IMR-90 (cell line): ENCODE data around the gene SLC44A5. TPM values are rescaled to one million over a fixed set of nuclear protein-coding genes. Genes with fewer than 3 reads are reported as not detected.

ENCODE experiments used
- ATAC-seq: fragments of 200-7000 bp; cut with Tn5 transposase; 2 replicates; pipeline ENCODE4 v1.9.1; 2020; ENCODE audit warnings: low read depth, mild to moderate bottlenecking, moderate library complexity
- BruUV-seq: library from RNA; stranded (reverse); fragments of 400-500 nt; replicated peaks from 2 replicates; lab custom pipeline; 2021; lab: Mats Ljungman, UMichigan
- CTCF ChIA-PET: fragments of 300-600 bp; formaldehyde crosslinking; extraction: SDS; loops from one replicate; lab custom pipeline; 2021; ENCODE audit warnings: antibody characterized with exemption; lab: Yijun Ruan, JAX
- POLR2A ChIA-PET: fragments of 300-600 bp; sonication (Branson Sonifier 250); formaldehyde crosslinking; loops from one replicate; lab custom pipeline; 2022; ENCODE audit warnings: antibody characterized with exemption; ENCODE audit not compliant: unreplicated experiment; lab: Charles Lee
- DNase-seq: peaks from one replicate; pipeline ENCODE4 v3.0.0; 2013
- H2AFZ ChIP-seq: replicated peaks from 2 replicates; pipeline ENCODE3; 2013; ENCODE audit warnings: low read length, mild to moderate bottlenecking; ENCODE audit not compliant: poor library complexity
- H2AK5ac ChIP-seq: 2 replicates; pipeline ENCODE4 v1.6.1; 2013; ENCODE audit warnings: low read depth, low read length, inconsistent platforms
- H2AK9ac ChIP-seq: replicated peaks from 2 replicates; pipeline ENCODE3; 2013; ENCODE audit warnings: mild to moderate bottlenecking, low read depth, low read length, moderate library complexity; ENCODE audit not compliant: poor library complexity
- H2BK120ac ChIP-seq: 2 replicates; pipeline ENCODE4 v1.6.1; 2013; ENCODE audit warnings: low read depth, low read length, inconsistent platforms
- H2BK15ac ChIP-seq: 3 replicates; pipeline ENCODE4 v1.6.1; 2013; ENCODE audit warnings: low read depth, low read length, inconsistent platforms
- H2BK20ac ChIP-seq: 2 replicates; pipeline ENCODE4 v1.6.1; 2013; ENCODE audit warnings: low read depth, mild to moderate bottlenecking, inconsistent platforms, low read length, moderate library complexity
- H2BK5ac ChIP-seq: 2 replicates; pipeline ENCODE4 v1.6.1; 2013; ENCODE audit warnings: mild to moderate bottlenecking, low read depth, low read length, inconsistent platforms; ENCODE audit not compliant: poor library complexity, severe bottlenecking
- H3K14ac ChIP-seq: replicated peaks from 2 replicates; pipeline ENCODE4 v1.6.1; 2013; ENCODE audit warnings: low read depth, low read length, inconsistent platforms
- H3K18ac ChIP-seq: 2 replicates; pipeline ENCODE4 v1.6.1; 2013; ENCODE audit warnings: low read depth, low read length, control low read depth
- H3K23ac ChIP-seq: 2 replicates; pipeline ENCODE4 v1.6.1; 2013; ENCODE audit warnings: low read depth, low read length, inconsistent platforms
- H3K27ac ChIP-seq: 2 replicates; pipeline ENCODE4 v1.5.1; 2013; ENCODE audit warnings: mild to moderate bottlenecking, control low read depth, low read length; ENCODE audit not compliant: insufficient read depth
- H3K27me3 ChIP-seq: 2 replicates; pipeline ENCODE4 v1.6.1; 2013; ENCODE audit warnings: low read length; ENCODE audit not compliant: control insufficient read depth, insufficient read depth
- H3K36me3 ChIP-seq: 2 replicates; pipeline ENCODE4 v1.6.1; 2013; ENCODE audit warnings: low read length, mixed read lengths; ENCODE audit not compliant: control insufficient read depth, insufficient read depth
- H3K4ac ChIP-seq: 2 replicates; pipeline ENCODE4 v1.6.1; 2013; ENCODE audit warnings: low read depth, low read length, inconsistent platforms
- H3K4me1 ChIP-seq: 2 replicates; pipeline ENCODE4 v1.6.1; 2013; ENCODE audit warnings: low read length, mixed read lengths; ENCODE audit not compliant: control insufficient read depth, insufficient read depth
- H3K4me2 ChIP-seq: 2 replicates; pipeline ENCODE4 v1.6.1; 2013; ENCODE audit warnings: low read depth, mild to moderate bottlenecking, control low read depth, low read length, moderate library complexity
- H3K4me3 ChIP-seq: 2 replicates; pipeline ENCODE4 v1.5.1; 2013; ENCODE audit warnings: low read depth, mild to moderate bottlenecking, control low read depth, low read length, moderate library complexity; ENCODE audit not compliant: insufficient read depth
- H3K56ac ChIP-seq: 2 replicates; pipeline ENCODE4 v1.6.1; 2013; ENCODE audit warnings: low read length, inconsistent platforms; ENCODE audit not compliant: insufficient read depth; ENCODE audit errors: extremely low read depth
- H3K79me1 ChIP-seq, 2 experiments: 2 replicates each; pipeline ENCODE4 v1.6.1; 2013; ENCODE audit warnings: low read length in 2 of 2, inconsistent platforms in 1 of 2, low read depth in 1 of 2
- H3K9ac ChIP-seq: 2 replicates; pipeline ENCODE4 v1.6.1; 2013; ENCODE audit warnings: low read depth, low read length, control low read depth
- H3K9me1 ChIP-seq: 2 replicates; pipeline ENCODE4 v1.6.1; 2013; ENCODE audit warnings: low read length, inconsistent platforms; ENCODE audit not compliant: insufficient read depth
- H3K9me3 ChIP-seq: 2 replicates; pipeline ENCODE4 v1.6.1; 2013; ENCODE audit warnings: low read length; ENCODE audit not compliant: control insufficient read depth, insufficient read depth
- H4K20me1 ChIP-seq: 2 replicates; pipeline ENCODE4 v1.6.1; 2013; ENCODE audit warnings: low read length, inconsistent platforms; ENCODE audit not compliant: insufficient read depth
- H4K5ac ChIP-seq: 2 replicates; pipeline ENCODE4 v1.6.1; 2013; ENCODE audit warnings: mild to moderate bottlenecking, low read depth, low read length, control low read depth
- H4K8ac ChIP-seq, 2 experiments: 2 replicates each; pipeline ENCODE4 v1.6.1; 2013; ENCODE audit warnings: low read depth in 2 of 2, low read length in 2 of 2, control low read depth in 1 of 2, inconsistent platforms in 1 of 2
- H4K91ac ChIP-seq: 2 replicates; pipeline ENCODE4 v1.6.1; 2013; ENCODE audit warnings: low read depth, low read length, inconsistent platforms; ENCODE audit not compliant: insufficient read depth
- BHLHE40 ChIP-seq: fragments of 150-350 bp; IDR thresholded peaks from 2 replicates; pipeline ENCODE4 v1.6.1; 2016; ENCODE audit warnings: mild to moderate bottlenecking, low read depth, low read length
- CEBPB ChIP-seq: IDR thresholded peaks from 2 replicates; pipeline ENCODE4 v1.6.1; 2012; ENCODE audit warnings: low read depth, low read length, improper control_type of control experiment
- CHD1 ChIP-seq: IDR thresholded peaks from 2 replicates; pipeline ENCODE4 v1.6.1; 2012; ENCODE audit warnings: low read depth, low read length, improper control_type of control experiment
- FOS ChIP-seq: fragments of 150-350 bp; IDR thresholded peaks from 2 replicates; pipeline ENCODE4 v1.6.1; 2016; ENCODE audit warnings: low read depth, low read length
- MAFK ChIP-seq: IDR thresholded peaks from 2 replicates; pipeline ENCODE4 v1.6.1; 2012; ENCODE audit warnings: low read depth, low read length, improper control_type of control experiment
- MAZ ChIP-seq: IDR thresholded peaks from 2 replicates; pipeline ENCODE4 v1.6.1; 2012; ENCODE audit warnings: low read depth, mild to moderate bottlenecking, low read length, improper control_type of control experiment, moderate library complexity, borderline replicate concordance
- MXI1 ChIP-seq: IDR thresholded peaks from 2 replicates; pipeline ENCODE4 v1.6.1; 2012; ENCODE audit warnings: low read depth, mild to moderate bottlenecking, low read length, moderate library complexity, borderline replicate concordance
- NFE2L2 ChIP-seq: fragments of 150-350 bp; IDR thresholded peaks from 2 replicates; pipeline ENCODE4 v1.6.1; 2016; ENCODE audit warnings: low read depth, mild to moderate bottlenecking, low read length
- POLR2A ChIP-seq: IDR thresholded peaks from 2 replicates; pipeline ENCODE4 v1.6.1; 2012; ENCODE audit warnings: mild to moderate bottlenecking, low read depth, low read length
- RAD21 ChIP-seq: IDR thresholded peaks from 2 replicates; pipeline ENCODE4 v1.6.1; 2012; ENCODE audit warnings: low read length, improper control_type of control experiment
- RCOR1 ChIP-seq: IDR thresholded peaks from 2 replicates; pipeline ENCODE4 v1.6.1; 2012; ENCODE audit warnings: mild to moderate bottlenecking, low read length, improper control_type of control experiment; ENCODE audit not compliant: insufficient replicate concordance
- RFX5 ChIP-seq: IDR thresholded peaks from 2 replicates; pipeline ENCODE4 v1.8.0; 2012; ENCODE audit warnings: low read depth, mild to moderate bottlenecking, low read length, moderate library complexity
- SMC3 ChIP-seq: fragments of 150-350 bp; IDR thresholded peaks from 2 replicates; pipeline ENCODE4 v1.6.1; 2016; ENCODE audit warnings: low read depth, mild to moderate bottlenecking, antibody characterized with exemption, low read length, moderate library complexity
- WGBS, 2 experiments: methylation state at CpG; one replicate each; pipeline versions ENCODE4 v1.1.5 to v1.1.7; 2013; ENCODE audit warnings: missing lambda C conversion rate in 2 of 2; ENCODE audit not compliant: insufficient read length in 1 of 2; ENCODE audit errors: extremely low coverage in 2 of 2; 5-methylcytosine and 5-hydroxymethylcytosine counted together
- dilution Hi-C: fragments of 300-500 bp; cut with HindIII; formaldehyde crosslinking; loops from one replicate; pipeline ENCODE4 v1.14.3; 2018; ENCODE audit warnings: low sequenced_read_pairs; ENCODE audit not compliant: unreplicated experiment
- in situ Hi-C: fragments of 300-500 bp; cut with MboI; formaldehyde crosslinking; loops from 3 replicates; pipeline ENCODE4 v1.14.3; 2019; ENCODE audit warnings: low sequenced_read_pairs, inconsistent platforms, mixed read lengths
- intact Hi-C: fragments of 100-400 bp; cut with micrococcal nuclease; formaldehyde crosslinking; loops from 2 replicates; pipeline ENCODE4 v1.10.0; 2022
- polyA plus RNA-seq, 3 experiments: library from polyadenylated mRNA; depleted of rRNA; stranded (reverse); fragments of >200 nt; gene quantifications; 2 replicates each; pipeline ENCODE4 v1.2.3, GENCODE V29; 2012; ENCODE audit warnings: low replicate concordance in 1 of 3
- total RNA-seq: library from RNA; depleted of rRNA; stranded (reverse); fragments of >200 nt; gene quantifications from 2 replicates; pipeline ENCODE4 v1.2.3, GENCODE V29; 2012
- TF ChIP-seq, protein P1 (sequence below): conservative IDR thresholded peaks from 2 replicates; pipeline ENCODE4 v1.5.1; 2012; ENCODE audit warnings: mild to moderate bottlenecking, low read depth, low read length, improper control_type of control experiment
- TF ChIP-seq, protein P2 (sequence below): fragments of 150-350 bp; IDR thresholded peaks from 2 replicates; pipeline ENCODE4 v1.6.1; 2016; ENCODE audit warnings: low read depth, mild to moderate bottlenecking, low read length, moderate library complexity, borderline replicate concordance
- TF ChIP-seq, protein P3 (sequence below): fragments of 150-350 bp; IDR thresholded peaks from 2 replicates; pipeline ENCODE4 v1.6.1; 2017; ENCODE audit warnings: mild to moderate bottlenecking, antibody characterized with exemption, low read length, low read depth

The SLC44A5 gene
- total and polyA plus RNA-seq, 2 of the 4 experiments (the other 2 are of a cell fraction) = under 0.01 TPM; not detected in 1

DNA sequence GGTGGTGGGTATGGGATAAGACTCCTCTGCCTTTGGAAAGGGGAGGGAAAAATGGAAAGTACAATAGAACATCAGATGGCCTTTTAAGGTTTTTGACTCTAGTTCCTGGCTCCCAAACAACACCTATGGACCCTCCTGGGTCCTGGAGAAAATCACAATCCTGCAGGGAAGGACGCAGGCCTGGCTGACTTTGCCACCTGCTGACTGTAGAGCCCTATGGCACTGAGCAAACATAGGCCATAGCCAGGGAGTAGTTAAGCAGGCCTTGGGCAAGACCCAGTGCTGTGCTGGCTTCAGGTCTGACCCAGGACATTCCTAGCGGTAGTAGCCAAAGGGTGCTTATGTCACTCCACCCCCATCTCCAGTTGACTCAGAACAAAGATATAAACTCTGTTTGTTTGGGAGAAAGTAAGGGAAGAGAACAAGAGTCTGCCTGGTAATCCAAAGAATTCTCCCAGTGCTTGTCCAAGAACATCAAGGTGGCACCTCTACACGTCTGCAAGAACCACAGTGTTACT is 149.0 kb downstream of the SLC44A5 start:
- no peak overlapping the region for H2BK15ac ChIP-seq

More for the DNA sequence above, 149.0 kb downstream of the SLC44A5 start:
- POLR2A ChIA-PET = no interaction called here
- H4K91ac ChIP-seq = no peak overlapping the region
- no peaks in the 10 kb centered on the region for H3K36me3 ChIP-seq
- no peaks in the 10 kb centered on the region for H3K4me1 ChIP-seq
- intact Hi-C loops = no loop called here
- H3K9ac ChIP-seq = no peak overlapping the region
- no peak overlapping the region for H3K4me3 ChIP-seq
- TF ChIP-seq, protein P1, sequence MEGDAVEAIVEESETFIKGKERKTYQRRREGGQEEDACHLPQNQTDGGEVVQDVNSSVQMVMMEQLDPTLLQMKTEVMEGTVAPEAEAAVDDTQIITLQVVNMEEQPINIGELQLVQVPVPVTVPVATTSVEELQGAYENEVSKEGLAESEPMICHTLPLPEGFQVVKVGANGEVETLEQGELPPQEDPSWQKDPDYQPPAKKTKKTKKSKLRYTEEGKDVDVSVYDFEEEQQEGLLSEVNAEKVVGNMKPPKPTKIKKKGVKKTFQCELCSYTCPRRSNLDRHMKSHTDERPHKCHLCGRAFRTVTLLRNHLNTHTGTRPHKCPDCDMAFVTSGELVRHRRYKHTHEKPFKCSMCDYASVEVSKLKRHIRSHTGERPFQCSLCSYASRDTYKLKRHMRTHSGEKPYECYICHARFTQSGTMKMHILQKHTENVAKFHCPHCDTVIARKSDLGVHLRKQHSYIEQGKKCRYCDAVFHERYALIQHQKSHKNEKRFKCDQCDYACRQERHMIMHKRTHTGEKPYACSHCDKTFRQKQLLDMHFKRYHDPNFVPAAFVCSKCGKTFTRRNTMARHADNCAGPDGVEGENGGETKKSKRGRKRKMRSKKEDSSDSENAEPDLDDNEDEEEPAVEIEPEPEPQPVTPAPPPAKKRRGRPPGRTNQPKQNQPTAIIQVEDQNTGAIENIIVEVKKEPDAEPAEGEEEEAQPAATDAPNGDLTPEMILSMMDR = no peak
- TF ChIP-seq MAZ = no peak
- no peak for TF ChIP-seq SMC3
- no peak for TF ChIP-seq BHLHE40
- TF ChIP-seq RFX5 = no peak
- no peak for TF ChIP-seq CHD1
- TF ChIP-seq FOS = no peak
- no peak for TF ChIP-seq POLR2A
- no peak for TF ChIP-seq MAFK
- TF ChIP-seq, protein P2, sequence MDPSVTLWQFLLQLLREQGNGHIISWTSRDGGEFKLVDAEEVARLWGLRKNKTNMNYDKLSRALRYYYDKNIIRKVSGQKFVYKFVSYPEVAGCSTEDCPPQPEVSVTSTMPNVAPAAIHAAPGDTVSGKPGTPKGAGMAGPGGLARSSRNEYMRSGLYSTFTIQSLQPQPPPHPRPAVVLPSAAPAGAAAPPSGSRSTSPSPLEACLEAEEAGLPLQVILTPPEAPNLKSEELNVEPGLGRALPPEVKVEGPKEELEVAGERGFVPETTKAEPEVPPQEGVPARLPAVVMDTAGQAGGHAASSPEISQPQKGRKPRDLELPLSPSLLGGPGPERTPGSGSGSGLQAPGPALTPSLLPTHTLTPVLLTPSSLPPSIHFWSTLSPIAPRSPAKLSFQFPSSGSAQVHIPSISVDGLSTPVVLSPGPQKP = no peak
- TF ChIP-seq, protein P3, sequence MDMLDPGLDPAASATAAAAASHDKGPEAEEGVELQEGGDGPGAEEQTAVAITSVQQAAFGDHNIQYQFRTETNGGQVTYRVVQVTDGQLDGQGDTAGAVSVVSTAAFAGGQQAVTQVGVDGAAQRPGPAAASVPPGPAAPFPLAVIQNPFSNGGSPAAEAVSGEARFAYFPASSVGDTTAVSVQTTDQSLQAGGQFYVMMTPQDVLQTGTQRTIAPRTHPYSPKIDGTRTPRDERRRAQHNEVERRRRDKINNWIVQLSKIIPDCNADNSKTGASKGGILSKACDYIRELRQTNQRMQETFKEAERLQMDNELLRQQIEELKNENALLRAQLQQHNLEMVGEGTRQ = no peak
- no peak for TF ChIP-seq RCOR1
- TF ChIP-seq CEBPB = no peak
- TF ChIP-seq RAD21 = no peak
- TF ChIP-seq MXI1 = no peak
- no peak for TF ChIP-seq NFE2L2
- no peak overlapping the region for H2AK9ac ChIP-seq
- H3K4ac ChIP-seq = no peak overlapping the region
- H3K4me2 ChIP-seq = no peak overlapping the region
- dilution Hi-C loops = no loop called here
- no peaks in the 10 kb centered on the region for H3K79me1 ChIP-seq
- H3K27me3 ChIP-seq = no peaks in the 10 kb centered on the region
- DNase-seq (no peak), ATAC-seq (no peak)
- peaks cover 7% of the 10 kb centered on the region; the same call in 1 of the 2 replicates for H3K9me3 ChIP-seq
- H4K5ac ChIP-seq = no peak overlapping the region
- no peak overlapping the region for H2BK20ac ChIP-seq
- H3K27ac ChIP-seq = no peak overlapping the region
- no peak overlapping the region for H2AK5ac ChIP-seq
- no TSS peak for BruUV-seq
- no peak overlapping the region for H3K56ac ChIP-seq
- 0% methylated on average over 1 of the region's 3 CpGs; no CpG with 5 or more reads in 1 of the 2 experiments for WGBS, 2 experiments
- no peak overlapping the region for H2BK5ac ChIP-seq
- H3K18ac ChIP-seq = no peak overlapping the region
- CTCF ChIA-PET = no interaction called here
- no peaks in the 10 kb centered on the region for H4K20me1 ChIP-seq
- no peak overlapping the region for H3K23ac ChIP-seq
- H3K14ac ChIP-seq = no peak overlapping the region
- H2AFZ ChIP-seq = no peak overlapping the region
- in situ Hi-C loops = no loop called here
- H4K8ac ChIP-seq = no peak overlapping the region
- no peak overlapping the region for H2BK120ac ChIP-seq
- no peaks in the 10 kb centered on the region for H3K9me1 ChIP-seq
